ENCODE results near the gene LCP2.
"Not testable (repeated sequence)": the region's sequence is repeated elsewhere in the genome, so short reads cannot be mapped to it uniquely, and the experiment has no call there.

The LCP2 gene

DNA sequence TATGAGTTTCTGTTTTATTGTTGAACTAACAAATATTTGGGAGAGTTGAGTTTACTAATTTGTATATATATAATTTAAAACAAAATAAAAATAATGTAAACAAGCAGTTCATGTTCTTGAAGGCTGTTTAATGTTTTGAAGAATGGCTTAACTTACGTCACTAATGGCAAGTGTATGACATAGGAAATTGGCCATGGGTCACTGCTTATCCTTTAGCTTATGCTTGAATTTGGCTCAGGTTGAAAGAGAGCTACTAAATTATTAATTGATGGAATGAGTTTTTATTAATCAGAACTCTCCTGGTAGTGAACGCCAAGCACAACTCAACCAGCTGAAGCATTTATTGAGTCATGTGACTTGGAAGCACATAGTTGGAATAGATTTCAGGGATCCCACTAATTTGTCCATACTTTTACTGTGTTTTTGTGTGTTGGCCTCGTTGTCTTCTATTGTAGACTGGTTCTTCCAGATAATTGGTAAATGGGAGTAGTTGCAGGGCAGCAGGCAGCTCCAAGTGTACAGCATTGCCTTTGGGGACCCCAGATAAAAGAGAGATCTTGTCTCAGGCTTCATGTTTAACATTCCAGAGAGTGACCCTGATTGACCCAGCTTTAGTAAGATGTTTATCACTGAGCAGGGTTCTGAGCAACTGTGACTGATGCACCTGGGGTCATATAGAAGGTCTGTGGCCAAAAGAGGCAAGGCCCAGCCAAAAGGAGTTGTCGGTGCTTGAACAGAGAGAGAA, 51.3 kb downstream of the LCP2 start:
- DNase-seq = no peak

DNA sequence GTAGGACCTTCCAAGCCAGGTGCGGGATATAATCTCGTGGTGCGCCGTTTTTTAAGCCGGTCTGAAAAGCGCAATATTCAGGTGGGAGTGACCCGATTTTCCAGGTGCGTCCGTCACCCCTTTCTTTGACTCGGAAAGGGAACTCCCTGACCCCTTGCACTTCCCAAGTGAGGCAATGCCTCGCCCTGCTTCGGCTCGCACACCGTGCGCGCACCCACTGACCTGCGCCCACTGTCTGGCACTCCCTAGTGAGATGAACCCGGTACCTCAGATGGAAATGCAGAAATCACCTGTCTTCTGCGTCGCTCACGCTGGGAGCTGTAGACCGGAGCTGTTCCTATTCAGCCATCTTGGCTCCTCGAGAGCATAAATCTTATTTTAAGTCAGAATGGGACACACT, 52.1 kb downstream of the LCP2 start:
- not testable (repeated sequence) for DNase-seq

DNA sequence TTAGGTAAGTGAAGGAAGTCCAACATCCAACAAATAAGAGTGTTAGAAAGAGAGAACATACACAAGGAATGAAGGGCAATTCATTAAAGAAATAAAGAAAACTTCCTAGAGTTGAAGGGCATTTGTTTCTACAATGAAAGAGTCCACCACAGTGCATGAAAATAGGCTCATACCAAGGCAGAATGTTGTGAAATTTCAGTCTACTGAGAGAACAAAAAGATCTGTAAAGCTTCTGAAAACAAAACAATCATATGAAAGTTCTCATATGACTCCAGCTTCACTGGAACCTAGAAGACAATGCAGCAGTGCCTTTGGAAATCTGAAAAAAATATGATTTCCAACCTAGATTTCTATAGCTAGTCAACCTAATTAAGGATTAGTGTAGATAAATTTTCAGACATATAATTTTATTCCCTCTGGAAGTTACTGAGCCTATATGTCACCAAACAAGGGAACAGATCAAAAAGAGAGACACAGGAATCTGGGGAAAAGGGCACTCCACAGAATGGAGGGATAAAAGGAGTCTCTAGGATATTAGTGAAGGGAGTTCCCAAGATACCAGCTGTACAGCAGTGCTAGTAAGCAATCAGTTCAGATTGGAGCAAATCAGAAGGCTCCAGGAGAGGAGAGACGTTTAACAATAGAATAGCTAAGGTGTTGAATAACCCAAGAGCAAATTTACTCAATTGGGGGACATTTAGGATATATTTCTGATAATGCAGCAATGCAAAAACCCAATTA, 59.0 kb downstream of the LCP2 start:
- no peak for DNase-seq

DNA sequence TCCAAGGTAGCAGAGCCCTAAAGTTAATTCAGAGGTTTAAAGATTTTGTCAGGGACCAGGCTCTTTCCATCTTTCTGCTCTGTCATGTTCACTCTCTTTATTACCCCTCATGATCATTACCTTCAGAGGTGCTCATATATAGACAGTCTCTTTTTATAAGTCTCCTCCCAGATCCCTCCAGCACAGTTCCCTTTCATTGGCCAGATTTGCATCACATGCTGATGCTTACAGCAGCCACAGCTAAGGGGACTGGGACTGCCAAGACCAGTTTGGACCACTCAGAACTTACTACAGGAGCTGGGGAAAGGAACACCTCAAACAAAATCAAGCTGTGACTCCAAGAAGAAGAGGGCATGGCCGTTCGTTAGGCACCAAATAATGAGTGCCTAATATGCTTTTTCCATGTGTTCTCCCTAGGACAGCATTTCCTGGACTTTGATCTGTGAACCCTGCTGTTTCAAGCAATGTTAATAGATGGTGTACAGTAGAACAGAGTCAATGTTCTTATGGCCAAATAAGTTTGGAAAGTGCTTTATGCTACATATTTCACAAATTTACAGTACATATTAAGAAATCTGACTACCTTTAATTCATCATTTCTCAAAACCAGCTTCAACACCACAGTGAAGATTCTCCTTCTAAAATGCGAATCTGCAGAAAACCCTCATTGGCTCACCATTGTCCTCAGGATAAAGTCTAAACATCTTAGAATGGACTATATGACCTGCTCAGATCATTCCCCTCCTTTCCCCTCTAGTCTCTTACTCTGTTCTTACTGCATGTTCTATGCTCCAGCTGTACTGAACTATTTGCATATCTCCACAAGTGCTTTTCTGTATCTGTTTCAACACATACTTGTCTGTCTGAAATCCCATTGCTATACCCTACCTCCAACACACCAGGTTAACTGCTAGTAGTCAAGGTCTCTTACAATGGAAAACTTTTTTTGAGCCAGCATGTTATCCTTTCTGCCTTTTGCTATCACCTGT, 61.4 kb downstream of the LCP2 start:
- DNase-seq = no peak

DNA sequence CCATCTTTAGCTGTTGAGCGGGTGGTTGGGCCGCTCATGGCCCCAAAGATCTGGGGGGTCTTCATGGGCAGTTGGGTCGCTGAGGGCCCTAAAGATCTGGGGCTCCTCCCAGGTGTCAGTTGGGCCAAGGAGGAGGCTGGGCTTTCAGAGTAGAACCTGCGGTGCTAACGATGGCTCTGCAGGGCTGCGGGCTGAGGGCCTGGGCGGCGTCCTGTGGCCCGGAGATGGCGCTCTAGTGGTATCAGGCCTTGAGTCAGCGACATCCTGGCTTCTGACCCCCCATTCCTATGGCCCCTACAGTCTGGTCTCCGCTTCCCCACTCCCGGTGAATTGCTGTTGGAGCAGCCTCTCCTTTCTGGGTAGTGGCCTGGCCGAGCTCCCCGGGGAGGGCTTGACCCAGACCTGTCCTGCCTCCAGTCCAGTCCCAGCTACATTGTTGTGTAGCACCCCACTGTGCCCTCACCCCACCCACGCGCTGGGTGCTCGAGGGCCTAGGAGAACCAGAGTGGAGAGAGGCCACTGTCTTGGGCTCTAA, 64.2 kb downstream of the LCP2 start:
- no peak for DNase-seq

DNA sequence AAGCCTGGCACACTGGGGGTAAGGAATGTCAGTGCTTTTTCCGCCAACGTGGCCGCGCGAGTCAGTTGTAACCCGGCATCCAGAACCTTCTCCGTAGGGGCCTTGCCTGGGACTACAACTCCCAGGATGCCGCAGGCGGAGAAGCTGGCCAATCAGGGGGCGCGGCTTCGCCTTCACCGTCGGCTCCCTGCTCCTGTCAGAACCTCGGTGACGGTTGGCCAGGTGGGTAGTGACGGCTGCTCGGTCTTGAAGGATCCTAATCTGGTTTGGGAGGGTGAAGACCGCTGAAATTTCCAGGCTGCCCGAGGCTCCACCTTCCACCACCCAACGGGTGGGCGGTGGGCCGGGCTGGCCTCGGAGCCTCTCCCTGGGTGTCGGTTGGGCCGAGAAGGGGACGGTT, 64.8 kb downstream of the LCP2 start, which contains the start of gene C5orf58:
Gene C5orf58, plus strand, starts transcription at position 200 of the 400 bp plus-strand sequence. CDS start 1,992 bp downstream, outside the sequence.
- no peak for DNase-seq

DNA sequence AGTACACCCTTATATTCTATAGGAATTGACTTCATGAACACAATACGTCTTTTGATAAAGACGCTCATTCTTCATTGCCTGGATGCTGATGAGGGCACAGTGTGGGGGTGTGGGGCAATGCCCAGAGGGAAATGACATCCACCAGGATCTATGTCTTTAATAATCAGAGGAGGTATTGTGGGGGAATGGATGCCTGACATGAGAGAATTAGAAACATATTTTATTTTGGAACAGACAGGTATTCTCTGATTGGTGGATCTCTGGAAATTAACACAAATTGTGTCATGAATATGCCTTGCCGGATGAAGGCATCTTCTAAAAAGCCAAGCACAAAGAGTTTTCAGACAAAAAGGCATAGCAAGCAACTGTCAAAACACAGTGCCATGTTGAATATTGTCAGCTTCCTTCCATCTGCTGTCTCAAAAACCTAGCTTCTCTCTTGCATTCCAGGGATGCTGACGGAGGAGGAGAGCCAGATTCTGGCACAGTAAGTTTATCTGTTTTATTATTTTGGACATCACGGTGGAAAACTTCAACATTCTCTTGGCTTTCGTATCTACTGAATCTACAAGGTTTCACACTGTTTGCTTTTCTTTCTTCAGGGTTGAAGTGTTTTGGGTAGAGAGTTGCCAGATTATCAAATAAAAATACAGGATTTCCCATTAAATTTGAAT, 68.7 kb downstream of the LCP2 start:
- DNase-seq = no peak

DNA sequence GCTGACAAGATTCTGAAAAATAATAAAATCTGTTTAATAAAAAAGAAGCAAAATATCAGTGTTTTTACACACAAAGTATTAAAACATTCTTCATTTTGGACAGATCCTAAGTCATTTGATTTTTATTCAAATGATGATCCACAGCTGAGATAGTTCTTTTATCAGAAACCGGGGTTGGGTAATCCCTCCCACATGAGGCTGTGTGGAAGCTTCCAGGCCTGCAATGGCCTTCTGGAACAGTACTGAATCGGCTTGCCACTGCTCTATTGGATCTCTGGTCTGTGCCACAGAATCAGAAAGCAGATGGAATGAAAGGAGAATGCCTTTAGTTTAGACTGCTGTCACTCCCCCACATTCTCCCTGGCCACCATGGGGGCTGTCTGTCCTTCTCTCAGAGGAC, 70.9 kb downstream of the LCP2 start:
- no peak for DNase-seq

DNA sequence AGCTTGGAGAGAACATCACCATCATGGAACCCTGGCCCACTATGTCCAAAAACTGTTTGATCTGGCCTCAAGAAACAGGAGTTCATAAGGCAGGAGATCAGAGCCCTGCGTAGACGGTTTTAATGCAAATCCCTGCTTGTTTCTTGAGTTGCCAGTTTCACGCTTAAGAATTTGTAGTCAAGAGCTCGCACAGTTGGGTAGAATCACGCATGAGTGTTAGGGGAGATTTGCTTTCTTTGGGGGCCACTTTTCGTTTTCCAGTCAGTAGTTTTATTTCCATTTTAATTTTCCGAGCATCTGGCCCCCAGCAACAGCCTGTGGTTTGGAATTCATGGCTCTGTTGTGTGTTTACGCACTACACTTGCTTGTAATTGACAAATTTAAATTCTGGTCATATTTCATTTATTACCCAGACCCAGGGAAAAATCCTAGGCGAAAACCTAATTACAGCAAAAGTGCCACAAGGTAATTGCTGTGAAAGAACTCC, 71.4 kb downstream of the LCP2 start:
- no peak for DNase-seq

DNA sequence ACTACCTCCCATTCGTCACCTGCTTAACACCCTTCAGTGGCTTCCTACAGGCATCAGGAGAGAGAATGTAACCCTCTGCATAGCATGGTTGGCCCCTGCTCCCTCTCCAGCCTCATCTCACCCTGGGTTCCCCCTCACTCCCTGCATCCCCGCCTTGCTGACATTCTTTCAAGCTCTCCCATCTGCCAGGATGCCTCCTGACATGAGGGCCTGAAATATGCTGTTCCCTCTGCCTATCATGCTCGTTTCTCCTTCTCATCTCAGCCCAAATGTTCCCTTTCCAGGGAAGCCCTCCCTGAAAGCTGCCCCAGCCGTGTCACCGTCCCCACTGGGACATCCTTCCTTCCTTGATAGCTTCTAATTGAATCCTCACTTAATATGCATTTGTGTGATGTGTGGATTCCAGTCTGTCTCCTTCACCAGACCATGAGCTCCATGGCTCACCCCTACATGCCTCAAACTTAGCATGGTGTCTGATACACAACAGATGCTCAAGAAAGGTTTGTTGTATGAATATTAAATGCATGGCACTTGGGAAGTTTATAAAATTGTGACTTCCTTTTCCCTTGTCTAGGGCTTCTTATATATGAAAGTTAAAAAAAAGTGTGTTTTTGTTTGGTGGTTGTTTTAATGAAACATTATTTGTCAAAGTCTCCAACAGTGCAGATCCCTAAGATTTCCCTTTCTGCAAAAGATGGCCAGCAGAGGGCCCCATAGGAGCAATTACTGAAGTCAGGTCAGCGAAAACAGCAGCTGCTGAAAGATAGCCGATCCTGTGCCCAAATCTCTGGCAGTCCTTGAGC, 72.0 kb downstream of the LCP2 start:
- peak; percentile 60 for DNase-seq

DNA sequence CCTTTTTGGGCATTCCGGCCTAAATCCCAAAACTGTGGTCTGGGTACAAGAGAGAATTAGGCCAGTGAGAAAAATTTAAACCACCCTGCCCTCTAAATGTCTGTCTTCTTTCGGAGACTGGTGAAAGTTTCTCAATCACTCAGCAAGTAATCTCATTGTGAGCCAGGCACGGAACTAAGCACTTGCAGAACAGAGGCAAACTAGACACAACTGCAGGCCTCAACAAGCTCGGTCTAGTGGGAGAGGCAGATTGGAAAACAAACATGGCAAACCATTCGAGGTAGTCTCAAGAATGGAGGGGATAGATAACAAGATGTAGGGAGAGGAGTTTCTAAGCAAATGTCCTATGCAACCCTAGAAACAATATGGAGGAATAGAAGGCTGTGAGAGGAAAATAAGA, 73.7 kb downstream of the LCP2 start:
- DNase-seq = no peak

DNA sequence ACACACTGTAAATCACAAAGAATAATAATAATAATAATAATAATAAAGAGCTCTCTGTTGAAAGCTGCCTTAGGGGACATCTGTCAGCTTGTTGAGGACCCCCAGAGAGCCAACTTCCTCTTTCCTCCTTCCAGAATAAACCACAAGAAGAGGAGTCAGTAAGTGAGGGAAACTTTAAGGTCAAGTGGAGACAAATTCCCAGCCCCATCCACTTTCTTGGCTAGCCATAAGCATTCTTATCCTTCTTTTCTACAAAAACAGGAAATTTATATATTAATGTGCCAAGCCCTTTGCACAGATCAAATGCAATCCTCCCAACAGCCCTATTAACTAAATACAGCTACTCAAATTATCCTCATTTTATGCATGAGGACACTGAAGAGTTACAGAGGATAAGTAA, 74.2 kb downstream of the LCP2 start:
- no peak for DNase-seq

DNA sequence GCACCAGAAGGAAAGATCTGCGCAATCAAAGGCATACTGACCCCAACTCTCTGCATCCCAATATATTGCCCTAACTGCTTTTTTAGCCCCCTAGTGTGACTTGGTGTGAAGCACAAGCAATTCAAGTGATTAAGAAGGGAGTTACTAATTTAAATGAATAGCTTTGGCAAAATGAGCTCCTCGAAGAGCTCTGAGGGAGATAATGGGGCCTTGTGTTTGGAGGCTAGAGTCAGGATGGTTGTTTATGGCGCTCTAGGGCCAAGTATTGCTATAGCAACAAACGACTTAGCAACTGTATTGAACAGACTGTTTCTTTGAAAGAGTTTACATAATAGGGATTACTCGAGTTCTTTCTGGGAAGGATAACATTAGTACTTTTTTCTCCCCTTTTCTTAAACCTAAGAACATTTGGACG, 76.2 kb downstream of the LCP2 start:
- DNase-seq = no peak

DNA sequence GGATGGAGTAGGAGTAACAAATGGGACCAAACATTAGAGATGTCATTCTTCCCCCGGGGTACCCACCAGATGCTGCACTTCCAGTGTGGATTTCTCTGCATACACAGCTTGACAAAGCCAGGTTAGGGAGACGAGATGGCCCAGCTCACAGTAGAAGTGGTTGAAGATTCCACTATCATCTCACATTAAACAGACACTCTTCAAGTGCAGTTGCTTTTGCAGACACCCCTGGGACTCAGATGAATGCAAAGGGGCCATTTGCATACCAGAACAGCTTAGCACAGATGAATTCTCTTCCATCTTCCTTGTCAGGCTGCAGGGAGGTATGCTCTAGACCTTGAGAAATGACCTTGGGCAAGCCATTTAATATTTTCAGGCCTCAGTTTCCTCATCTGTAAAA, 77.4 kb downstream of the LCP2 start:
- DNase-seq = no peak

DNA sequence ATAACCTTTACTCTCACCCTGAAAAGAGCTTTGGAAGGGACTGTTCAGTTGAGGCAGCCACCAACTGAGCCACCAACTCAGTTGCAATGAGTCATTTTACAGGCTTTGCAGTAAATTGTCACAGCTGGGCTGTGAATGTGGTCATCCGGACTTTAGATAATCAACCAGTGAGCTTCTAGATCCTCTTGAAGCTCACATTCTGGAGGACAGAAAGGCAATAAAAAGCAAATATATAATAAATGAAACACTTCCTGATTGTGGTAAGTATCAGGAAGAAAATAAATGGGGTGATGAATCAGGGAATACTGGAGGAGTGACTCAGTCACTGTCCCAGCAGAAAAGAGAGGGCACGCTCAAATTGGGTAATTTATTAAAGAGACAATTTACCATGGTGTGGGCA, 78.0 kb downstream of the LCP2 start:
- DNase-seq = no peak

DNA sequence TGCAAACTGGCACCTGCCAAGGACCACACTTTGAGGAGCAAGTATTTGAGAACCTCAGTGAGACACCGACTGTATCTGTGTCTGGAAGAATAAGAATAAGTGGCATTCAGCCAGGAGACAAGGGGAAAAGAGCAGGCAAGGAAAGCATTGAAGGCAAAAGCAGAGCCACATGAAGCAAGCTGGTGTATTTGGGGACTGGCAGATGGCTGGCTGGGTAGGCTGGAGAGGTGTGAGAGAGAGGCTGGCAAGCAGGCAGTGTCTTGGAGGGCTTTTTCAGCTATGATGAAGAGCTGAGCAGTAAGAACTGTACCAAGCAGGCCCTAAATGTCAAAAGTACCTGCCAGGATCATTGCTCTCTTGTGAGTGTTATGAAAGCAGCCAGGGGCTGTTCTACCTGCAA, 78.9 kb downstream of the LCP2 start:
- no peak for DNase-seq

DNA sequence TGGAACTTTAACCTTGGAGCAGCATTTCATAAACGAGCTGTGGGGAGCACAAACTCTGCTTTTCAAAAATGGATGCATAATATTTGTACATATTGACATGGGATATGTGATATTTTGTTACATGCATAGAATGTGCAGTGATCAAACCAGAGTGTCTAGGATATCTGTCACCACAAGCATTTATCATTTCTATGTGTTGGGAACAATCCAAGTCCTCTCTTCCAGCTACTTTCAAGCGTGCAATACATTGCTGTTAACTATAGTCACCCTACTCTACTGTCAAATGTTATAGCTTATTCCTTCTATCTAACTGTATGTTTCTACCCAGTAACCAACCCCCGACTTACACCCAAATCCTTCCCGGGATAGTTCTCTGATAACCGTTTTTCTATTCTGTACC, 79.7 kb downstream of the LCP2 start:
- no peak for DNase-seq

DNA sequence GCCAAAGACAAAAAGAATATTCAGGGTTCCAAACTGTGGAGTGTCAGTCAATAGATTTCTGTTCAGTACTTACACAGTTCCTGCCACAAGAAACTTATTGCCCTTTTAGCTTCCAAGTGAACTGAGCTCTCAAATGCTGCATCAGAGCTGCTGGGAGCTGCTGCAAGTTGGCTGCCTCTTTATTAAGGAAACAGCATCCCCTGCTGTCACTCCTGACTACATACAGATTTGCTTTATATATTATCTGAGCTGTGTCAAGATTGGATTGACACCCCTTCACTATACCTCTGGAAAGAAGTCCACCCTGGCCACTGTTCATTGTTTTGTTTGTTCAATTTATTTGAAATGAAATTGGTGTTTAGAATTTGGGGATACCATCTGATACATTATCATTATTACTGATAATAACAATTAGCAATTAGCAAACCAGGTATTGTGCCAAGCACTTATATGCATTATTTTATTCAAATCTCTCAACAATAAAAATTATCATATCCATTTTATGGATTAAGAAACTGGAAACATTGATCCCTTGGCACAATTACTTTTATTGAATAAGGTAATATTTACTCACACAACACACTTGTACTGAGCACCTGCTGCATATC, 81.2 kb downstream of the LCP2 start:
- DNase-seq = no peak

DNA sequence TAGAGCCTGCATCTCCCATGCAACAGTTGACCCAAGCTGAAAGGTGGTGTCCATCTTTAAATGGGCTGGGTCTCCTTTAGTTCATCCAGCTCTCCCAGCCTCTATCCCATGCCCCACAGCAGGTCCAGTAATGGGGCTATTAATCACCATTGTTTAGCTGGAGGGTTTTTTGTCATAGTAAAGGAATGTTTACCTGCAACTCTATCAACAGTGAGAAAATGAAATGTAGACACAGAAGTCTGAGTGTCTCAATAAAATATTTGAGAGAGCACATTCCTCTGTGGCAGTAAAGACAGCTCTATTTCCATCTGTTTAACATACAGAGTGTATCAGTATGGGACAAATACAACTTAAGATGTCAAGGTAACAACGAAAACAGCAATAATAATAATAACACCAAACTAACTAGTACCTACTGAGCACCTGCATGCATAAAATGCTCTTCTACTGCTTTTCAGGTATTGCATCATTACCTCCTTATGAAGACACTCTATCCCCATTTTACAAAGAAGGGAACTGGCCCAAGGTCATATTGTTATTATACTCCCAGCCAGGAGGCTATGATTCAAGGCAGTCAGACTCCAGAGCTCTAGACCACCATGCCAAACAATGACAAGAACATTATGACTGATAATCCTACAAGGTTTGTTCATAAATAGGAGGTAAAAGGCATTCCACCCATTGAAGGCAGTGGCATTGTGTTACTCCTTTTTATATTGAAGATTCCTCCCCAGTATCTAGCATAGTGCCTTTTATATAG, 85.8 kb downstream of the LCP2 start:
- DNase-seq = no peak

DNA sequence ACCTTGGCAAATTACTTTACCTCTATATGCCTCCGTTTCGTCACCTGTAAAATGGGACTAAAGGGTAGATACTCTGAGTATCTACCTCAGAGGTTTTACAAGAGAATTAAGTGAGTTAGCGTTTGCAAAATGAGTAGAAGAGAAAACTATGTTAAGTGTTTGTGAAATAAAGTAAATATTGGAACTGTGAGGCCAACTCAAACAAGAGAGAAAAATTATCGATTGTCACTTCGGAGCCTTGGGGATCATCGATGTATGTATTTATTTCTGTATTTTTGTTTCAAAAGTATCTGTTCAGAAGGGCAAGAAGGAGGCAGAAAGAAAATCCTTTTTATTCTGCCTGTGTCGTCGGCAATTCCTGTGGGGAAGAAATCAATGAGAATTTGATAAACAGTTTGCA, 90.6 kb downstream of the LCP2 start:
- no peak for DNase-seq
